H9 (cell line): ENCODE data around the gene ITPR1. TPM values are rescaled to one million over a fixed set of nuclear protein-coding genes. Genes with fewer than 3 reads are reported as not detected.

ENCODE experiments used
- DNase-seq: peaks from one replicate; pipeline ENCODE4 v3.0.0-alpha.2; 2017
- H2AFZ ChIP-seq: one replicate; pipeline ENCODE4 v1.6.1; 2013; ENCODE audit warnings: mild to moderate bottlenecking, low read length, control low read depth, moderate library complexity
- H2AK5ac ChIP-seq: 2 replicates; pipeline ENCODE4 v1.6.1; 2013; ENCODE audit warnings: low read length, control low read depth, mixed read lengths; ENCODE audit not compliant: insufficient read length
- H2BK120ac ChIP-seq: one replicate; pipeline ENCODE4 v1.6.1; 2013; ENCODE audit warnings: low read depth, mild to moderate bottlenecking, low read length, control low read depth, inconsistent platforms; ENCODE audit not compliant: poor library complexity, severe bottlenecking
- H2BK12ac ChIP-seq: 2 replicates; pipeline ENCODE4 v1.6.1; 2013; ENCODE audit warnings: low read length, control low read depth, mixed read lengths, low read depth; ENCODE audit not compliant: insufficient read length
- H2BK15ac ChIP-seq: 2 replicates; pipeline ENCODE4 v1.6.1; 2013; ENCODE audit warnings: low read depth, low read length, control low read depth
- H2BK20ac ChIP-seq: one replicate; pipeline ENCODE4 v1.6.1; 2013; ENCODE audit warnings: low read depth, mild to moderate bottlenecking, low read length, control low read depth, inconsistent platforms; ENCODE audit not compliant: poor library complexity, severe bottlenecking
- H2BK5ac ChIP-seq: 2 replicates; pipeline ENCODE4 v1.6.1; 2013; ENCODE audit warnings: low read length, control low read depth, mixed read lengths; ENCODE audit not compliant: insufficient read length
- H3K14ac ChIP-seq: 2 replicates; pipeline ENCODE4 v1.6.1; 2013; ENCODE audit warnings: low read length, control low read depth; ENCODE audit not compliant: insufficient read depth
- H3K18ac ChIP-seq: 2 replicates; pipeline ENCODE4 v1.6.1; 2013; ENCODE audit warnings: low read depth, mild to moderate bottlenecking, mixed read lengths, low read length, control low read depth; ENCODE audit not compliant: insufficient read length
- H3K23ac ChIP-seq: 2 replicates; pipeline ENCODE4 v1.6.1; 2013; ENCODE audit warnings: low read length, control low read depth, mixed read lengths, low read depth; ENCODE audit not compliant: insufficient read length
- H3K23me2 ChIP-seq: 2 replicates; pipeline ENCODE4 v1.6.1; 2013; ENCODE audit warnings: low read depth, mild to moderate bottlenecking, mixed read lengths, low read length, control low read depth; ENCODE audit not compliant: insufficient read length, poor library complexity, severe bottlenecking
- H3K27ac ChIP-seq: 2 replicates; pipeline ENCODE4 v1.5.1; 2013; ENCODE audit warnings: low read length, control low read depth, mixed read lengths, low read depth; ENCODE audit not compliant: insufficient read length
- H3K27me3 ChIP-seq: 2 replicates; pipeline ENCODE4 v1.6.1; 2013; ENCODE audit warnings: low read length, control low read depth, inconsistent platforms; ENCODE audit not compliant: insufficient read depth
- H3K4ac ChIP-seq: 2 replicates; pipeline ENCODE4 v1.6.1; 2013; ENCODE audit warnings: low read depth, mild to moderate bottlenecking, control low read depth, inconsistent platforms, low read length, moderate library complexity
- H3K4me1 ChIP-seq: 2 replicates; pipeline ENCODE4 v1.6.1; 2013; ENCODE audit warnings: low read length, control low read depth, inconsistent platforms; ENCODE audit not compliant: insufficient read depth
- H3K4me2 ChIP-seq: 2 replicates; pipeline ENCODE4 v1.6.1; 2013; ENCODE audit warnings: low read length, control low read depth, mixed read lengths; ENCODE audit not compliant: insufficient read length, insufficient read depth
- H3K56ac ChIP-seq: 2 replicates; pipeline ENCODE4 v1.6.1; 2013; ENCODE audit warnings: low read depth, mild to moderate bottlenecking, mixed read lengths, low read length, control low read depth; ENCODE audit not compliant: insufficient read length
- H3K79me1 ChIP-seq: 2 replicates; pipeline ENCODE4 v1.6.1; 2013; ENCODE audit warnings: low read depth, mild to moderate bottlenecking, moderate library complexity, low read length, control low read depth, inconsistent platforms; ENCODE audit not compliant: insufficient read depth, poor library complexity, severe bottlenecking
- H3K79me2 ChIP-seq: 2 replicates; pipeline ENCODE4 v1.6.1; 2013; ENCODE audit warnings: low read length, control low read depth, inconsistent platforms; ENCODE audit not compliant: insufficient read depth
- H3K9ac ChIP-seq: 2 replicates; pipeline ENCODE4 v1.6.1; 2013; ENCODE audit warnings: low read length, control low read depth, mixed read lengths; ENCODE audit not compliant: insufficient read length; ENCODE audit errors: extremely low read depth
- H3K9me3 ChIP-seq: one replicate; pipeline ENCODE4 v1.6.1; 2013; ENCODE audit warnings: low read depth, low read length, inconsistent platforms; ENCODE audit not compliant: control insufficient read depth
- H3T11ph ChIP-seq: one replicate; pipeline ENCODE4 v1.6.1; 2013; ENCODE audit warnings: mild to moderate bottlenecking, low read length, control low read depth, inconsistent platforms
- H4K20me1 ChIP-seq: one replicate; pipeline ENCODE4 v1.6.1; 2013; ENCODE audit not compliant: control insufficient read depth, insufficient read length, insufficient read depth
- H4K5ac ChIP-seq: 2 replicates; pipeline ENCODE4 v1.6.1; 2013; ENCODE audit warnings: low read depth, mild to moderate bottlenecking, mixed read lengths, low read length, control low read depth; ENCODE audit not compliant: insufficient read length
- H4K8ac ChIP-seq: replicated peaks from 2 replicates; pipeline ENCODE4 v1.6.1; 2013; ENCODE audit warnings: low read length, control low read depth, mixed read lengths, low read depth; ENCODE audit not compliant: insufficient read length
- H4K91ac ChIP-seq: 2 replicates; pipeline ENCODE4 v1.6.1; 2013; ENCODE audit warnings: low read depth, mild to moderate bottlenecking, moderate library complexity, mixed read lengths, low read length, control low read depth; ENCODE audit not compliant: insufficient read length
- H3K27ac Mint-ChIP-seq, 3 experiments: 2 replicates in 2 of 3; 3 replicates in 1 of 3; pipeline ENCODE4 v1.8.0; 2020 to 2021; ENCODE audit warnings: mixed read lengths in 3 of 3, mild to moderate bottlenecking in 1 of 3, moderate library complexity in 1 of 3
- H3K27me3 Mint-ChIP-seq: 2 replicates; pipeline ENCODE4 v1.8.0; 2021; ENCODE audit warnings: low read depth, mild to moderate bottlenecking, moderate library complexity, mixed read lengths
- H3K36me3 Mint-ChIP-seq, 3 experiments: 2 replicates in 2 of 3; 3 replicates in 1 of 3; pipeline ENCODE4 v1.8.0; 2020 to 2021; ENCODE audit warnings: low read depth in 3 of 3, mixed read lengths in 3 of 3; ENCODE audit not compliant: insufficient read depth in 1 of 3
- H3K4me1 Mint-ChIP-seq, 2 experiments: 2 replicates each; pipeline ENCODE4 v1.8.0; 2020; ENCODE audit warnings: mixed read lengths in 2 of 2
- H3K4me3 Mint-ChIP-seq, 2 experiments: 2 replicates in 1 of 2; 3 replicates in 1 of 2; pipeline ENCODE4 v1.8.0; 2020 to 2021; ENCODE audit warnings: mild to moderate bottlenecking in 2 of 2, mixed read lengths in 2 of 2, moderate library complexity in 1 of 2
- H3K9me3 Mint-ChIP-seq, 2 experiments: 2 replicates in 1 of 2; 3 replicates in 1 of 2; pipeline ENCODE4 v1.8.0; 2020; ENCODE audit warnings: mild to moderate bottlenecking in 2 of 2, mixed read lengths in 2 of 2, moderate library complexity in 1 of 2
- WGBS: extraction: QIAGEN DNeasy Blood & Tissue Kit; methylation state at CpG from one replicate; pipeline ENCODE4 v1.1.7; 2013; ENCODE audit warnings: missing lambda C conversion rate, low lambda C conversion rate, mixed read lengths; ENCODE audit not compliant: insufficient read length; ENCODE audit errors: extremely low coverage; 5-methylcytosine and 5-hydroxymethylcytosine counted together
- total RNA-seq: library from RNA; stranded (reverse); gene quantifications from 2 replicates; pipeline ENCODE4 v1.2.1, GENCODE V29; 2021
- TF ChIP-seq, protein P1 (sequence below): fragments of 200-600 bp; sonication (generic); conservative IDR thresholded peaks from 3 replicates; pipeline ENCODE4 v1.8.0; 2021; ENCODE audit warnings: antibody characterized with exemption, mild to moderate bottlenecking

The ITPR1 gene
- total RNA-seq, 1 experiment from 2014 or later, result 4.2 TPM

DNA sequence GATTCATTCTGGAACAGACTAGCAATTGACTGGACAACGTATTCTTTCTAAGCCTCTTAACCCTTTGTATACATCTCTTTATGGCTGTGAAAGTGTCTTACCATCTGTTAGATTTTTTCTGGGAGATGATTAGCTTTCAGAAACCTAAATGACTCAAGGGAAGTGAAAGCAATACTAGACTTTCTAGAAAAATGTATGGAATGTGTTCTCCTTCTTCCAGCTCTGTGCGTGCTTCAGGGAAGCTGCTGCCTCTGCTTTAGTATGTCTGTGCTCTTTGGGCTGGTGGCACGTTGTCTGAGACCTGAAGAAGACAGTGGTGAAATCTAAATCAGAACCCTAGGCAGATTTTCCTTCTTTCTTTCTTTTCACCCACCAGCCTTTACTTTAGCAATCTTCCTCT, 89.5 kb downstream of the ITPR1 start:
- TF ChIP-seq, protein P1, sequence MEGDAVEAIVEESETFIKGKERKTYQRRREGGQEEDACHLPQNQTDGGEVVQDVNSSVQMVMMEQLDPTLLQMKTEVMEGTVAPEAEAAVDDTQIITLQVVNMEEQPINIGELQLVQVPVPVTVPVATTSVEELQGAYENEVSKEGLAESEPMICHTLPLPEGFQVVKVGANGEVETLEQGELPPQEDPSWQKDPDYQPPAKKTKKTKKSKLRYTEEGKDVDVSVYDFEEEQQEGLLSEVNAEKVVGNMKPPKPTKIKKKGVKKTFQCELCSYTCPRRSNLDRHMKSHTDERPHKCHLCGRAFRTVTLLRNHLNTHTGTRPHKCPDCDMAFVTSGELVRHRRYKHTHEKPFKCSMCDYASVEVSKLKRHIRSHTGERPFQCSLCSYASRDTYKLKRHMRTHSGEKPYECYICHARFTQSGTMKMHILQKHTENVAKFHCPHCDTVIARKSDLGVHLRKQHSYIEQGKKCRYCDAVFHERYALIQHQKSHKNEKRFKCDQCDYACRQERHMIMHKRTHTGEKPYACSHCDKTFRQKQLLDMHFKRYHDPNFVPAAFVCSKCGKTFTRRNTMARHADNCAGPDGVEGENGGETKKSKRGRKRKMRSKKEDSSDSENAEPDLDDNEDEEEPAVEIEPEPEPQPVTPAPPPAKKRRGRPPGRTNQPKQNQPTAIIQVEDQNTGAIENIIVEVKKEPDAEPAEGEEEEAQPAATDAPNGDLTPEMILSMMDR, result no peak
- Histone ChIP-seq H4K91ac (no peak overlapping the region), H3K23me2 (no peaks in the 10 kb centered on the region), H3K9me3 (no peaks in the 10 kb centered on the region), H4K5ac (no peak overlapping the region), H3T11ph (no peak overlapping the region), H3K79me2 (no peaks in the 10 kb centered on the region), H2AFZ (no peak overlapping the region), H3K9ac (no peak overlapping the region), H2AK5ac (no peak overlapping the region), H4K8ac (no peak overlapping the region), H3K14ac (no peak overlapping the region), H3K23ac (no peak overlapping the region), H2BK20ac (no peak overlapping the region), H3K18ac (no peak overlapping the region), H2BK5ac (no peak overlapping the region), H3K27ac (no peak overlapping the region), H3K4me2 (no peak overlapping the region), H3K27me3 (no peaks in the 10 kb centered on the region), H3K4me1 (peaks cover 8% of the 10 kb centered on the region; the same call in 1 of the 2 replicates), H2BK12ac (no peak overlapping the region), H2BK120ac (no peak overlapping the region), H3K4ac (no peak overlapping the region), H2BK15ac (no peak overlapping the region), H3K56ac (no peak overlapping the region), H4K20me1 (no peaks in the 10 kb centered on the region), H3K79me1 (no peaks in the 10 kb centered on the region)
- H3K36me3 Mint-ChIP-seq, result no peaks in the 10 kb centered on the region
- no peak for DNase-seq
- no peak overlapping the region for H3K4me3 Mint-ChIP-seq
- 0 out of 7 replicates have a peak overlapping the region, but pooled peaks of 1 of the 3 experiments have one; percentile 59 for H3K27ac Mint-ChIP-seq
- H3K9me3 Mint-ChIP-seq, result no peaks in the 10 kb centered on the region
- no CpG with 5 or more reads among the region's 3 CpGs for WGBS
- H3K4me1 Mint-ChIP-seq, result peaks cover 32 to 41% of the 10 kb centered on the region in 2 experiments
- no peaks in the 10 kb centered on the region for H3K27me3 Mint-ChIP-seq
